Mesenchymal stem cell (in vitro differentiated cells and primary cell): ENCODE results near the gene AIPL1.

ENCODE experiments used
- DNase-seq: peaks from one replicate; pipeline ENCODE4 v3.0.0-alpha.2; 2013
- H2AFZ ChIP-seq: one replicate; pipeline ENCODE4 v1.6.1; 2013; ENCODE audit warnings: low read depth, mild to moderate bottlenecking, control low read depth, inconsistent platforms, low read length, moderate library complexity
- H2AK5ac ChIP-seq: 2 replicates; pipeline ENCODE4 v1.6.1; 2013; ENCODE audit warnings: low read length, moderate library complexity, mild to moderate bottlenecking, inconsistent platforms; ENCODE audit not compliant: severe bottlenecking
- H2BK120ac ChIP-seq: one replicate; pipeline ENCODE4 v1.6.1; 2013; ENCODE audit warnings: low read depth, mild to moderate bottlenecking, inconsistent platforms, low read length, moderate library complexity
- H2BK12ac ChIP-seq, 2 experiments: one replicate each; pipeline ENCODE4 v1.6.1; 2013; ENCODE audit warnings: inconsistent platforms in 2 of 2, low read length in 2 of 2, mild to moderate bottlenecking in 2 of 2, moderate library complexity in 2 of 2, control low read depth in 1 of 2
- H2BK15ac ChIP-seq: one replicate; pipeline ENCODE4 v1.6.1; 2013; ENCODE audit warnings: mild to moderate bottlenecking, low read depth, inconsistent platforms; ENCODE audit not compliant: poor library complexity, severe bottlenecking
- H2BK5ac ChIP-seq: 2 replicates; pipeline ENCODE4 v1.6.1; 2013; ENCODE audit warnings: low read depth, mild to moderate bottlenecking, low read length, control low read depth, inconsistent platforms; ENCODE audit not compliant: poor library complexity, severe bottlenecking
- H3K14ac ChIP-seq, 2 experiments: one replicate each; pipeline ENCODE4 v1.6.1; 2013; ENCODE audit warnings: inconsistent platforms in 2 of 2, low read length in 2 of 2, control low read depth in 1 of 2, mild to moderate bottlenecking in 1 of 2, moderate library complexity in 1 of 2
- H3K18ac ChIP-seq, 2 experiments: one replicate each; pipeline ENCODE4 v1.6.1; 2013; ENCODE audit warnings: inconsistent platforms in 2 of 2, low read length in 2 of 2, control low read depth in 1 of 2, low read depth in 1 of 2, mild to moderate bottlenecking in 1 of 2
- H3K23ac ChIP-seq, 2 experiments: one replicate each; pipeline ENCODE4 v1.6.1; 2013; ENCODE audit warnings: inconsistent platforms in 2 of 2, low read length in 2 of 2, mild to moderate bottlenecking in 2 of 2, moderate library complexity in 2 of 2, control low read depth in 1 of 2
- H3K27ac ChIP-seq: 2 replicates; pipeline ENCODE4 v1.5.1; 2013; ENCODE audit warnings: mild to moderate bottlenecking, moderate library complexity, low read length, control low read depth, inconsistent platforms; ENCODE audit not compliant: poor library complexity, severe bottlenecking
- H3K27me3 ChIP-seq, 2 experiments: 2 replicates each; pipeline versions ENCODE4 v1.6.1 to v1.7.0; 2013; ENCODE audit warnings: low read length in 2 of 2, mild to moderate bottlenecking in 2 of 2, moderate library complexity in 2 of 2, control low read depth in 1 of 2, inconsistent platforms in 1 of 2; ENCODE audit not compliant: control insufficient read depth in 1 of 2, insufficient read depth in 1 of 2
- H3K36me3 ChIP-seq, 2 experiments: 2 replicates each; pipeline versions ENCODE4 v1.6.1 to v1.7.0; 2013; ENCODE audit warnings: low read length in 2 of 2, control low read depth in 1 of 2, inconsistent platforms in 1 of 2, low read depth in 1 of 2, mild to moderate bottlenecking in 1 of 2; ENCODE audit not compliant: insufficient read depth in 2 of 2, control insufficient read depth in 1 of 2
- H3K4ac ChIP-seq, 2 experiments: one replicate each; pipeline ENCODE4 v1.6.1; 2013; ENCODE audit warnings: inconsistent platforms in 2 of 2, low read length in 2 of 2, mild to moderate bottlenecking in 2 of 2, moderate library complexity in 2 of 2, control low read depth in 1 of 2, low read depth in 1 of 2
- H3K4me1 ChIP-seq: 2 replicates; pipeline ENCODE4 v1.6.1; 2013; ENCODE audit warnings: low read depth, low read length, control low read depth; ENCODE audit not compliant: control insufficient read depth, insufficient read depth
- H3K4me2 ChIP-seq: 2 replicates; pipeline ENCODE4 v1.6.1; 2013; ENCODE audit warnings: low read length, mild to moderate bottlenecking, inconsistent platforms; ENCODE audit not compliant: poor library complexity, severe bottlenecking
- H3K4me3 ChIP-seq, 2 experiments: 2 replicates each; pipeline versions ENCODE4 v1.5.1 to v1.7.0; 2013; ENCODE audit warnings: low read length in 2 of 2, mild to moderate bottlenecking in 2 of 2, control low read depth in 1 of 2, low read depth in 1 of 2; ENCODE audit not compliant: insufficient read depth in 1 of 2
- H3K79me1 ChIP-seq: replicated peaks from 2 replicates; pipeline ENCODE4 v1.6.1; 2013; ENCODE audit warnings: mild to moderate bottlenecking, control low read depth, low read length, inconsistent platforms; ENCODE audit not compliant: poor library complexity, severe bottlenecking
- H3K9ac ChIP-seq: 2 replicates; pipeline ENCODE4 v1.7.0; 2013; ENCODE audit warnings: mild to moderate bottlenecking, low read length, moderate library complexity
- H3K9me3 ChIP-seq: 2 replicates; pipeline ENCODE4 v1.7.0; 2013; ENCODE audit warnings: mild to moderate bottlenecking, low read length; ENCODE audit not compliant: control insufficient read depth
- H4K8ac ChIP-seq: one replicate; pipeline ENCODE4 v1.6.1; 2013; ENCODE audit warnings: inconsistent platforms, mild to moderate bottlenecking, low read length, moderate library complexity
- H4K91ac ChIP-seq: one replicate; pipeline ENCODE4 v1.6.1; 2013; ENCODE audit warnings: mild to moderate bottlenecking, low read length, inconsistent platforms
- WGBS: methylation state at CpG from one replicate; pipeline ENCODE4 v1.1.7; 2013; ENCODE audit warnings: mixed read lengths; 5-methylcytosine and 5-hydroxymethylcytosine counted together

AIPL1 gene

GRCh38 chr17:6387442-6387841 is 47.5 kb downstream of the AIPL1 start:
- WGBS = 79% methylated on average over 4 of the region's 4 CpGs
- H3K79me1 ChIP-seq = no peaks in the 10 kb centered on the region
- no peak overlapping the region for H3K4me3 ChIP-seq
- no peak overlapping the region for H2BK120ac ChIP-seq
- no peak overlapping the region for H4K8ac ChIP-seq
- no peak overlapping the region for H4K91ac ChIP-seq
- H3K18ac ChIP-seq = no peak overlapping the region
- no peaks in the 10 kb centered on the region for H3K4me1 ChIP-seq
- no peak overlapping the region for H3K4me2 ChIP-seq
- no peak overlapping the region for H2BK12ac ChIP-seq
- no peak overlapping the region for H2AFZ ChIP-seq
- H3K4ac ChIP-seq = no peak overlapping the region
- H3K36me3 ChIP-seq = no peaks in the 10 kb centered on the region
- no peak for DNase-seq
- H3K9ac ChIP-seq = no peak overlapping the region
- peaks cover 7% of the 10 kb centered on the region for H3K9me3 ChIP-seq
- peaks cover 3 to 13% of the 10 kb centered on the region in 2 experiments for H3K27me3 ChIP-seq
- H2BK15ac ChIP-seq = no peak overlapping the region
- no peak overlapping the region for H2AK5ac ChIP-seq
- no peak overlapping the region for H3K14ac ChIP-seq
- no peak overlapping the region for H3K27ac ChIP-seq
- no peak overlapping the region for H3K23ac ChIP-seq
- H2BK5ac ChIP-seq = no peak overlapping the region

GRCh38 chr17:6386041-6386630 is 48.8 kb downstream of the AIPL1 start:
- Histone ChIP-seq H2BK5ac (no peak overlapping the region), H3K18ac (no peak overlapping the region), H3K27me3 (peaks cover 3 to 13% of the 10 kb centered on the region in 2 experiments), H3K4me3 (no peak overlapping the region), H3K9me3 (peaks cover 7% of the 10 kb centered on the region), H3K36me3 (no peaks in the 10 kb centered on the region), H3K27ac (no peak overlapping the region), H4K91ac (no peak overlapping the region), H3K4me2 (no peak overlapping the region), H3K14ac (no peak overlapping the region), H3K4me1 (no peaks in the 10 kb centered on the region), H2BK15ac (no peak overlapping the region), H2AFZ (no peak overlapping the region), H2BK12ac (no peak overlapping the region), H3K23ac (no peak overlapping the region), H3K4ac (no peak overlapping the region), H4K8ac (no peak overlapping the region), H2AK5ac (no peak overlapping the region), H3K79me1 (no peaks in the 10 kb centered on the region), H3K9ac (no peak overlapping the region), H2BK120ac (no peak overlapping the region)
- 83% methylated on average over 9 of the region's 9 CpGs for WGBS
- DNase-seq = no peak

GRCh38 chr17:6384481-6384880 is 50.4 kb downstream of the AIPL1 start:
- Histone ChIP-seq H3K9me3 (peaks cover 7% of the 10 kb centered on the region), H2AK5ac (no peak overlapping the region), H4K8ac (no peak overlapping the region), H3K18ac (no peak overlapping the region), H3K36me3 (no peaks in the 10 kb centered on the region), H2BK15ac (no peak overlapping the region), H3K23ac (no peak overlapping the region), H3K79me1 (no peaks in the 10 kb centered on the region), H2AFZ (no peak overlapping the region), H2BK12ac (no peak overlapping the region), H3K14ac (no peak overlapping the region), H2BK120ac (no peak overlapping the region), H3K4me3 (no peak overlapping the region), H4K91ac (no peak overlapping the region), H3K4me1 (no peaks in the 10 kb centered on the region), H3K9ac (no peak overlapping the region), H3K27ac (no peak overlapping the region), H3K4ac (no peak overlapping the region), H2BK5ac (no peak overlapping the region), H3K27me3 (peaks cover 3 to 8% of the 10 kb centered on the region in 2 experiments), H3K4me2 (no peak overlapping the region)
- WGBS = 90% methylated on average over 4 of the region's 5 CpGs
- DNase-seq = no peak

GRCh38 chr17:6381526-6382465 is 53.1 kb downstream of the AIPL1 start:
- no peak overlapping the region for H3K18ac ChIP-seq
- H2BK15ac ChIP-seq = no peak overlapping the region
- H2BK12ac ChIP-seq = no peak overlapping the region
- H3K9ac ChIP-seq = no peak overlapping the region
- WGBS = 83% methylated on average over 11 of the region's 13 CpGs
- H3K4me3 ChIP-seq = no peak overlapping the region
- H2BK5ac ChIP-seq = no peak overlapping the region
- H3K36me3 ChIP-seq = no peaks in the 10 kb centered on the region
- no peaks in the 10 kb centered on the region for H3K4me1 ChIP-seq
- H3K4ac ChIP-seq = no peak overlapping the region
- no peak overlapping the region for H2AFZ ChIP-seq
- peaks cover 21% of the 10 kb centered on the region for H3K9me3 ChIP-seq
- H3K23ac ChIP-seq = no peak overlapping the region
- no peak overlapping the region for H3K4me2 ChIP-seq
- no peak overlapping the region for H2BK120ac ChIP-seq
- no peak overlapping the region for H2AK5ac ChIP-seq
- peak; percentile 3 for DNase-seq
- H3K27me3 ChIP-seq = peaks cover 9 to 13% of the 10 kb centered on the region in 2 experiments
- H4K91ac ChIP-seq = no peak overlapping the region
- no peaks in the 10 kb centered on the region for H3K79me1 ChIP-seq
- no peak overlapping the region for H3K14ac ChIP-seq
- H3K27ac ChIP-seq = no peak overlapping the region
- H4K8ac ChIP-seq = no peak overlapping the region
